ENCODE measurements around the gene PARD3. TPM values are rescaled to one million over a fixed set of nuclear protein-coding genes. Genes with fewer than 3 reads are reported as not detected.
"Not testable (repeated sequence)": the region's sequence is repeated elsewhere in the genome, so short reads cannot be mapped to it uniquely, and the experiment has no call there.

PARD3 gene
- total RNA-seq, 1 donor from 2014 or later = 29.4 TPM

DNA sequence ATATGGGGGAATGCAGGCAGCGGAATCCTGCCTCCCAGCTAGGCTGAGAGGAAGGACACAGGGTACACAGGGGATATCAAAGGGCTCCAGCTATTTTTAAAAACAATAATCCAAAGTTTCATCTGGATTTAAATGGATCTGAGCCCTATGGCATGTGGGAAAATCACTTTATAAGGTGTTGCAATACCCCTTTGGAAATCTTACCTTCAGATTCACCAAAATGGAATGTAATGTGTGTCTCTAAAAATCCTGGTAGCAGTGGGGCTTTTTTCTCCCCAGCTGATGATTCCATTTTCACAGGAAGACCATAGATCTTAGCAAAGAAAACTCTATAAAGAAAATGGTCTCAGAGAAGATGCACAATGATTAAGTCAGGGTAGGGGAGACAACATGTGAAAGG, 722.2 kb downstream of the PARD3 start:
- DNase-seq (ENCODE audit: low read depth in 2 of 2) = no peak

DNA sequence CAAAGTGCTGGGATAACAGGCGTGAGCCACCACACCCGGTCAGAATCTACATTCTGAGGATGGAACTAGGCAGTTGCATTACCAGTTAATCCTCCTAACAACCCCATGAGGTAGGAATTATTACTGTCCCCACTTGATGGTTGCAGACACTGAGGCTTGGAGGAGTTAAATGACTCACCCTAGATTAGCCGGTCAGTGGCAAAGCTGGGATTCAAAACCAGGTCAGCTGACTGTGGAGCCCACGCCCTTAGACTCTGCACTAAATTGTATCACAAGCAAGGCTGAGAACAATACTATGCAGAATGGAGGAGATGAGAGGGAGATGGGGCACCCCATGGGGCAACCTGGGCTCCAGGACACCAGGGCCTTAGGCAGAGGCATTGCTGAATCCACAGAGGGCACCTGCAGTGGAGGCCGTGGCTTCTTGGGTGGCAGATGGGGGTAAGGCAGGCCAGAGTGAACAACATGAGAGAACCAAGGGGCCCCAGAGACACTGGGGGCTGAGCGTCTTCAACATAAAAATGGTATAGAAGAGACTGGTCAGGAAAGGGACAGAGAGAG, 723.4 kb downstream of the PARD3 start:
- no peak for DNase-seq (ENCODE audit: low read depth in 2 of 2)

DNA sequence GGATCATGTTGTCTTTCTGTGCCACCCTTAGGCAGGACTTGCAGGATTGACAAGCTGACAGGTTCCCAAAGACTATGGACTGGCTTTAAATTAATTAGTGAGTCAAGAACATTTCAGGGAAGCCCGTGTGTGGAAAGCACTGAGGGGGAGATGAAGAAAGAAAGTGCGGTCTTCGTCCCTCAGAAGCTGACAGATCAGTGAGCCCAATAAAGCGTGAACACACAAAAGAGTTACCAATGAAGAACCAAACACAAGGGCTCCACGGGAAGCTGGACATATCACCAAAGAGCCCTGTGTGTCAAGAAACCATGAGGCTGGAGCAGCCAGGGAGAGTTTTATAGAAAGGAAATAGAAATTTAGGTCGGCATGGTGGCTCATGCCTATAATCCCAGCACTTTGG, 725.8 kb downstream of the PARD3 start:
- no peak for DNase-seq (ENCODE audit: low read depth in 2 of 2)

DNA sequence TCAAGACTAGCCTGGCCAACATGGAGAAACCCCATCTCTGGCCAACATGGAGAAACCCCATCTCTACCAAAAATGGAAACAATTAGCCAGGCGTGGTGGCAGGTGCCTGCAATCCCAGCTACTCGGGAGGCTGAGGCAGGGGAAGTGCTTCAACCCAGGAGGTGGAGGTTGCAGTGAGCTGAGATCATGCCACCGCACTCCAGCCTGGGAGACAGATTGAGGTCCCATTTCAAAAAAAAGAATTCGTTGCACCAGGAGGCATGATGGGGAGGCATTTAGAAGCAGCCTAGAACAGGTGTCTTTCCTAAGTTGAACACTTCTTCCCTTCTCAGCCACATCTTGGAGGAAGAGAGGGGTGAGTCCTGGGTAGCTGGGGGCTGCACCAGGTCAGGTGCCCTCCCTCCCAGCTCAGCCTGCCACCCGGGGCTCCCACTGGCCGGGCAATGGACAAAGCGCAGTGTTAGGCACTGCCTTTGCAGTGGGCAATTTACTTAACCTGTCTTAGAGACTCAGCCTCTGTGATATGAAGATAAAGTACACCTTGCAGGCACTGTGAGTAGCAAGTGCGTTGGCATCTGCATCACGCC, 726.8 kb downstream of the PARD3 start:
- no peak for DNase-seq (ENCODE audit: low read depth in 2 of 2)

DNA sequence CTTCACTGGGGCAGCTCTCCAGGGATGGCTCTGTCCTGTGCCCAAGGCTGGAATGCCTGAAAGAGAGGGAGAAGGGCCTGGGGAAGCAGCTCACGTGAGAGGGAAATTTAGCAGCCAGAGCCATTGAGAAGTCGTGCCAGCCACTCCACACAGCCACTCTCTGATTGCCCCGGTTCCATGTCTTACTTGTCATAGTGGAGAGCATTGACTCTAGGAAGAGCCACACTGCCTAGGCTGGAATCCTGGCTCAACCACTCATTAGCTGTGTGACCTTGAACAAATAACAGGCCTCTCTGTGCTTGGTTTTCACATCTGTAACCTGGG, 728.0 kb downstream of the PARD3 start:
- no peak for DNase-seq (ENCODE audit: low read depth in 2 of 2)

DNA sequence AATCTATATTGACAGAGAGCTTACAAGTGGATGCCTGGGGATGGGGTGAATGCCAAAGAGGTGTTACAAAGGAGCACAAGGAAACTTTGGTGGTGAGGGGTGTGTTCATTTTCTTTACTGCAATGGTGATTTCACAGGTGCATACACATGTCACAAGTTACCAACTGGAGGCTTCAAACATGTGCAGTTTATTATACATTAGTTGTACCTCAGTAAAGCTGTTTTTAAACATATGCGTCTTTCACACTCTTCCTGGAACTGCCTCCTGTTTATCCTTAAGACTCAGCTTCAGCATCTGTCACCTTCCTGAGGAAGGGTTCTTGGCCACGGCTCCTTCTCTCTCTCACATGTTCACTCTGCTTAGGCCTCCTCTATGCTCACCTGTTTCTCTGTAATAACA, 731.5 kb downstream of the PARD3 start:
- DNase-seq (ENCODE audit: low read depth in 2 of 2) = no peak

DNA sequence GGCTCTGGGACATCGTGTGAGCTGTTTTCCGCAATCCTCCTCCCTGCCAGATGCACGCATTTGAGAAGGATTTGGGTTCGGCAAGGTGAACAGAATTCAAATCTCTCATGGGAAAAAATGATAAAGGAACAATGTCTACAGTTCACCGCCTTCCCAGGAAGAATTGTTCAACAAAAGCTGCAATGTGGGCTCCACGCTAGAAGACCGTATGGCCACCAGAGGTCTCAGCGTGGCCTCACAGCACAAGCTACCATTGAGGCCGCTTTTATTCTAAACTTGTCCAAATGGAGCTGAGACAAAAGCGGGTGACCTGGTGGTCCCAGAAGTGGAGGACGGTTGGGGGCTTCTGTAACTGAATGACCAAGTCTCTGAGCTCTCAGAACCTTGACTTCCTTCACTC, 733.1 kb downstream of the PARD3 start:
- DNase-seq (ENCODE audit: low read depth in 2 of 2) = peak in 1 of 2 donors; percentile 30

DNA sequence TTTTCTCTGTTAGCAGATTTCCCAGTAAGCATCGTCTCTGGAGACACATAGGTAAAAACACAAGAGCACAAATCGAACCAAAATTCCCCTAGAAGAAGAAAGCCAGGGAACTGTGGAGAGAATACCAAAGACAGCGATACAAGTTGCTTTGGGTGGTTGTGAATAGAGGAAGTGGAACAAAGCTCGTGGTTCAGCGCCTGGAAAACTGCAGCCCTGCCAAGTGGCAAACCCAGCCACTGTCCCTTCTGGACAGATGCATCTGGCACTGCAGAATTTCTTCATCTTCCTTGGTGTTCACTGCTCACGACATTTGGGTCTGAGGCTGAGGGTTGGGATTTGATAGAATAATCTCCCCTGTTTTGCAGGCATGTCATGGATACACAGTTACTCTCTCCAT, 733.8 kb downstream of the PARD3 start:
- DNase-seq (ENCODE audit: low read depth in 2 of 2) = no peak

DNA sequence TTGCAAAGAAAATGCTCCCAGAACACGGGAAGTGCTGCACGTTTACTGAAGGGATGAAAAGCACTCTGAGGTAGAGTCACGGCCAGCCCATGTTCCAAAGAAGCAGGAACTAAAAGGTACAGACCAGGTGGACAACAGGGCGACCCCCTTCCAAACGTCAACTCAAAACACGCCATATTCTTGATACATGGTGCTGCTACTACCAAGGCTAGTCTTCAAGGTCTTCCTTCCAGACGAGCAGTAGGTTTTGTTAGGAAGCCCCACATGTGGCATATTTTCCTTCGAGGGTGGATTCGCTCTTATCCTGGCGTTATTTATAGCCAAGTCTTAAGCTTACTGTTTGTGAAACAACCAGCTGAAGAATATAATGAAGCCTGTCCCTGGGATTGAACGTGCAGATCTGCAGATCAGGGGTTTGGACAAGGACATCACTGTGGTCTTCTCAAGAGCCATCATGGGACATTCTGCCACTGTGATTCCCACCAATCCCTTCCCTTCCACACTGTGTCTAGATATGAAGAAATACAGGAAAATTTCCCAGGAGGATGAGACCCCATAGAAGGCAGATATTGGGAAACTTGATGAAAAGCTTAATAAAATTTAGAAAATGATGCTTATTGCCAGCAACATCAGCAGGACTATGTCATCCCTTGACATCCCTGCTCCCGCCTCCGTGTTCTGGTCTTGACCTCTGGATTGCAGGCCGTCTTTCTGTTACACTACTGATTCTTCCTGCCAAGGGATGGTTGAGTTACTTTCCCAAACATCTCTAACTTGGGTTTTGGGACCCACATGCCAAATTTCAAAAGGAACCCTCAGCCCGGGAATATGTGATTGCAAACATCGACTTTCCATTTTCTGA, 734.4 kb downstream of the PARD3 start:
- DNase-seq (ENCODE audit: low read depth in 2 of 2) = no peak

DNA sequence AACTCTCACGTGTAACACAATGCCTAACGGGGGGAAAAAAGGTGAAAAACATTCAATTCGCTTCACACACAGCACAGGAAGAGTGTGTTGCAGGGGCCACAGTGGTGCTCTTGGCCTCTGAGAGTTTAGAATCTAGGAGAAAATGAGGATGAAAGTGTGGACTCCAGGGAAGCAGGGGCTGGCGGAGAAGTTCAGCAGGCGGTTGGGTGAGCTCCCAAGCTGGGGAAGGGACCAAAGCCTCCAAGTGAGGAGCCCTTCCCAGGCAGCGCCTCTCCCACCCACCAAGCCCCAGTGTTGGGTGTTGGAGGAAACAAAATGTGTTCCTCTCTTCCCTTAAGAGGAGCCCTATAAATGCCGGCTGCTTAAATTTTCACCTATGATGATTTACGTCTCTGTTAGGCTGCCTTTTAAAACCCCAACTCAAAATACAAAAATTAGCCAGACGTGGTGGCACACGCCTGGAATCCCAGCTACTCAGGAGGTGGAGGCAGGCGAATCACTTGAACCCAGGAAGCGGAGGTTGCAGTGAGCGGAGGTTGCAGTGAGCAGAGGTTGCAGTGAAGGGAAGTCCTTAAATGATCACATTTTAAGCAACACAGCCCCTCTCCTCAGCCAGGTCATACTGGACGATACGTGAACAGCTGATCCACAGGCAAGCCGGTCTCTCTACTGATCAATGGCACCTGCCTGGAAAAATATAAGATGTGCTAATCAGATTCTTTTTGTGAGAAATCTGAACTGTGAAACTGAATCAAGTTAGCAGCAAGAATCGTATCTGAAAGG, 735.2 kb downstream of the PARD3 start:
- no peak for DNase-seq (ENCODE audit: low read depth in 2 of 2)

DNA sequence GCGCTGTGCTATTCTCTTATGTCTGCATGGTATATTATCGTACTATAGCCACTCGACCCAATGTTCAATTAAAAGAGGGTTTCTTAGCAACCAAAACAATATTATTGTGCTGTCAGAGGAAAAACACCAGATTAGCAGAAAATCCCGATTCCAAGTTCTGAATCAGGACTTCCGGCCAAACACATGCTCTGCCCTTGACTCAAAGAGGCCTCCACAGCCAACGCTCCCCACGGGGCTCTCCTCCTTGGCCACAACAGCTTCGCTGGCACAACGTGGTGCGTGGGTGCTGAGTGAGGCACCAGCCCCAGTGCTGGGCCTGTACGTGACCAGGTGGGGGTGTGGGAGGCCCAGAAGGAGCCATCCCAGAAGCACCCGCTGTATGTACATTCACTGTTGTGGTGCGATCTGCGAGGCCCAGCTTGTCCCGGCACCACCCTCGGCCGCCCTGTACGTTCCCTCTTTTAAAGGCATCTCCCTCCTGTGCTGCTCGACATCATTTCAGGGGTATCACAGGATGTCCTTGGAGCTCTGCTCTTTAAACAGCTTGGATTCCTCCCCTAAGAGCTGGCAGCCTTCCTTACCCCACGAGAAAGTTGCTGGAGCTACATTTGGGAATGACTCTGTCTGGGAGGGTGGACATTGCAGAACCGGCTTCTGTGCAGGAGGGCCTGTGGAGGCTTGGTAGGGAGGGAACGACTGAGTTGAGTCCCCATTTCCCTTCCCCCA, 736.2 kb downstream of the PARD3 start:
- peak; percentile 70 to 78 for DNase-seq (ENCODE audit: low read depth in 2 of 2)

DNA sequence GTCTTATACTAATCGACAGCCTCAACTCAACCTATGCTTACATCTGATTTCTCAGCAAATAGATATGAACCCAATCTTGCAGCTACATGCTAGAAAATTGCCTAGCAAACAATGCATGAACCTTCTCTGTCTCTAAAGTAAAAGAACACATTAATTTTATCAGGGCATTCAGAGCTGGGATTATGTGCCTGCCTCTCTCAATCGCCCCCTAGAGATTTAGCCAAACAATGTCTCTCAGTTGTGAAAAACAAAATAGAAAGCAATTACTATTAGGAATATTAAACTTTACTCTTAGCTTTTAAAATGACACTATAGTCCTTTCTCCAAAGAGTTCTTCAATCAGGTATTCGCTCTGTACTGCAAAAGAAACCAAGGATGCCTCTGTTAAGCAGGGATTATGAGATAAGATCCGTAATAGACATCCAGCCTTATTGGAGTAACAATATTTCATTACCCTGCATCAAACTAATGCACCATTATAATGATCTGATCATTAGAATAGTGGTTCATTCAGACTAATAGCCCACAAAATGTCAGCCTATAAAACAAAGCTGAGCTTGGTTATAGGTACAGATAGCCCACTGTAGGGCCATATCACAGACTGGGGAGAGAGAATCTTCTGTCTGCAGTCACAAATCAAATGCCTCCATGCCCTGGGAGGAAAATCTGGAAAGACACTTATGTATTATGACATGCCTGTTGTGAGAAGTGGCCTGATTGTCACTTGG, 736.9 kb downstream of the PARD3 start:
- DNase-seq (ENCODE audit: low read depth in 2 of 2) = peak in 1 of 2 donors; percentile 8

DNA sequence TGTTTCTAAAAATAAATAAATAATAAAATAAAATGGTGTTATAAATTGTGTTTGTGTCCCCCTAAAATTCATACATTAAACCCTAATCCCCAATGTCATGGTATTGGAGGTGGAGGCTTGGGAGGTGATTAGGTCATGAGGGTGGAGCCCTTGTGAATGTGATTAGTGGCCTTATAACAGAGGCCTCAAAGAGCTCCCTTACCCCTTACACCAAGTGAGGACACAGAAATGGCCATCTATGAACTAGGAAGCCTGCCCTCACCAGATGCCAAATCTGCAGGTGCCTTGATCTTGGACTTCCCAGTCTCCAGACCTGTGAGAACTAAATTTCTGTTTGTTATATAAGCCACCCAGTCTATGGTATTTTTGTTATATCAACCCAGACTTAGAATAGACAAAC, 738.7 kb downstream of the PARD3 start:
- no peak for DNase-seq (ENCODE audit: low read depth in 2 of 2)

DNA sequence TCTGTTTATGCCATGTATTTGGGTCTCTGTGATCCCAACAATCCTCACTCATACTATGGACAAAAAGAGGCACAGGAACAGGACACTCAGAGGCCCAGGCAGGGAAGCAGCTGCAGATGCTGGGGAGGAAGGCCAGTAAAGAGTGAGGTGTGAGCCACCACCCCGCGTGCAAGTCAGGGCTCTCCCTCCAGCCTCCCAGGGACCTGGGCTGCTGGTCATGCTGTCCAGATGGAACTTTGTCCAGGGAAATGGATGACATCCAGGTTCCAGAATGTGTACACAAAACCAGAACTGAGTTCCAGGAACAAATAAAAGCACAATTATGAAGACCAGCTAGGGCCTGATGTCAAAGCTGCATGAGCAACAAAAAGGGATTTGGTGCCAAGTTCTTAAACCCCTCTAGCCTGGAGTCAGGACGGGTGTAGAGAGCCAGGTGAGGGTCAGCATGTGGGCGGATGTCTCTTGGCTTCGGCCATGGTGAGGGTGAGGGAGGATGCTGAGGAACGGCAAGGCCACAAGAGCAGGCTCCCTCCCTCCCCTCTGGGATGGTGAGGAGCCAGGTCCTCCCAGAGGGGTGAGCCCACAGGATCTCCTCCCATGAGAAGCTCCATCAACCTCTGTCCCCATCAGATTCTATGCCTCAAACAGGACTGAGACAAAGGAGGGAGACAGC, 739.7 kb downstream of the PARD3 start:
- DNase-seq (ENCODE audit: low read depth in 2 of 2) = no peak

DNA sequence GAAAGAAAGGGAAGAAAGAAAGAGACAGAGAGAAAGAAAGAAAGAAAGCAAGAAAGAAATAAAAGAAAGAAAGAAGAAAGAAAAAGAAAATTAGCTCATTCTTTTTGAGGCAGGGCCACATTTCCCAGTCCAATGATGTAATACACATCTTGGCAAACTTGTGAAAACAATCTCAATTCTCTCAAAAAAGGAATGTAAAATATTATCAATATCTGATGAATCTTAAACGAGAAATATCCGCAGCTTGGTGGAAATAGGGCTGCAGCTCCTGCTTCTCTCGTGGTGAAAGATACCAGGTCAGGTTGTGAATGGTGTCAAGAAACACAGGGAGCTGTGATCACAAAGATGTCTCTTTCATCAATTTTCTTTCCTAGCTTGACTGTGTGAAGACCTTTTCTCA, 741.0 kb downstream of the PARD3 start:
- DNase-seq (ENCODE audit: low read depth in 2 of 2) = no peak

DNA sequence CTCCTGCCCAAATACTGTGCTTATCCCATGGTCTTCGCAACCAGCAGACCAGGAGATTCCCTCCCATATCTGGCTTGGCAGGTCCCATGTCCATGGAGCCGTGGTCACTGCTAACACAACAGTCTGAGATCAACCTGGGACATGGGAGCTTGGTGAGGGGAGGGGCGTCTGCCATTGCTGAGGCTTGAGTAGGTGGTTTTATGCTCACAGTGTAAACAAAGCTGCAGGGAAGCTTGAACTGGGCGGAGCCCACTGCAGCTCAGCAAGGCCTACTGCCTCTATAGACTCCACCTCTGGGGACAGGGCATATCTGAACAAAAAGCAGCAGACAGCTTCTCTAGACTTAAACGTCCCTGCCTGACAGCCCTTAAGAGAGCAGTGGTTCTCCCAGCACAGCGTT, 747.4 kb downstream of the PARD3 start:
- DNase-seq (ENCODE audit: low read depth in 2 of 2) = not testable (repeated sequence)

DNA sequence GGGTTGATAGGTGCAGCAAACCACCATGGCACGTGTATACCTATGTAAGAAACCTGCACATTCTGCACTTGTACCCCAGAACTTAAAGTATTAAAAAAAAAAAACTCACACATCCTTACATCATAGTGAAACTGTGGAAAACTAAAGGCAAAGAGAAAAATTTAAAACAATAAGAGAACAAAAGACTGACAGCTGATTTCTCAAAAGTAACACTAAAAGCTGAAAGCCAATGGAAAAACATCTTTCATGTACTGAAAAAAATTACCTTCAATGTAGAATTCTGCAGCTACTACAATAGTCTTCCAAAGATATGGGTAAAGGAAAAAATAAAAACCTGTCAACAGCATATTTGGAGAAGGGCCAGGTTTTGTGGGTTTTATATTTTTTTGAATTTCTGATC, 751.5 kb downstream of the PARD3 start:
- DNase-seq (ENCODE audit: low read depth in 2 of 2) = no peak

DNA sequence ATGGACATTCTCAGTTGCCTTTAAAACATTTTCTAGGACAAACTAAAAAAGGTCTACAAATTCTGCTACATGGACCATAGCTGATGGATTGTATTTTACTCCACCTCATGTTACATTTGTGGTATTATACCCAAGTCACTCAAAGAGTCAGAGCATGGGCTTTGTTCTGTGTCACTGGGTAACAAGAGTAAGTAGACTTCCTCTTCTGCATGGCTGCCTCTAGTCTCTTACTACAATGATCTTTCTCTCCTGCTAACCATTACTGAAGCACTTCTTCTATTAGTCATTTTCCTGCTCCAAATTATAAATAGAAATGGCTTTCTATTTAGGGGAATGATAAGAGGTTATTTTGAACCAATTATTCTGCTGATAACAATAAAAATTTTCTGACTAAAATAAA, 753.3 kb downstream of the PARD3 start:
- no peak for DNase-seq (ENCODE audit: low read depth in 2 of 2)

All from lung microvascular endothelial cell (primary cell).